HG02798 (cell line): ENCODE results near the gene GBGT1.
"Not testable (repeated sequence)": the region's sequence is repeated elsewhere in the genome, so short reads cannot be mapped to it uniquely, and the experiment has no call there.

Source experiments
- ATAC-seq: cut with Tn5 transposase; IDR thresholded peaks from one replicate; pipeline ENCODE4 v1.9.1; 2021; ENCODE audit warnings: mild to moderate bottlenecking; ENCODE audit not compliant: unreplicated experiment, poor library complexity

The GBGT1 gene

DNA sequence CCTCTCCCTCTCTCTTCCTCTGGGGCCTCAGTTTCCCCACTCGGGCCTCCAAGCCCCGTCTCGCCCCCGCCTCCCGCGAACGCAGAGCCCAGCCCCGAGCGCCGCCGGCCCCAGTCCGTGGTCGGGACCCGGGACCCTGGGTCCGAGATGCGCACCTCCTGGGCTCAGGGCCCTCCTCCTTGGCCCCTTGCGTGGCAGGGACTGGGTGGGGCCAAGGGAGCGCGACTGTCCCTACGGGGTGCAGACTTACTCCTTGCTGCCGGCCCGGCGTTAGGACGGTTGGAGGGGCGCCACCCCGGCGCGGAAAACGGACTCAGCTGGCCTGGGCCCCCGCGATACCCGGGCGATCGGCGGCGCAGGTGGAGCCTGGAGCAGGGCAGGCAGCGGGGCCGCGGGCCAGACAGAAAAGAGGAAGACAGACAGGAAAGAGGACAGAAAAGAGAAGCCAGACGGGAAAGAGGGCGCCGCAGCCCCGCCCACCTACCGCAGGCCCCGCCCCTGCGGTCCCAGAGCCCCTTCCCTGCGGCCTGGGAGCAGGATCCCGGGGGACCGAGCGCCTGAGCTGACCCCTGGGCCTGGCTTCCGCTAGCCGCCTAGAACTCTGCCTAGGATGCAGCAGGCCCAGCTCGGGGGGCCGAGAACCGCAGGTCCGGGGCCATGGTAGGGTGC lies at the start of gene GBGT1:
GBGT1 (minus strand) TSS at position 411 of the 669 bp plus-strand sequence. CDS start 1,502 bp downstream, outside the sequence.
- ATAC-seq, result no peak

DNA sequence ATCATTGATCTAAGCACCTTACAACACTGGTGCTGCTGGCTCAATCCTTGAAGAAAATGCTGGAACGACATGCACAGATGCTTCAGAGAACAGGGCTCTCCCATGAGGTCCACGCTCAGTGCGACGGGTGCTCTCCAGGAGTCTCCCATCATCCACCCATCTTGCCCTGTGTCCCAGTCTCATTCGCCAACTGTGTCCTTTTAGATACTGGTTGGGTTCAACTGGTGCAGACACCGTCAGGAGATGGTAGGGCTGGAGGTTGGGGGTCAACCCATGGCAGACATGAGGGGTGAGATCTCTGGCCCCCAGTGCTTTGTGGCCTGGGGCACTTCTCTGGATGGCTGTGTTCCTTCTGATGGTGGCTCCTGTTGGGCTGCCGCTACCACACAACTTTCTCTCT lies 46.9 kb upstream of the GBGT1 start:
- no peak for ATAC-seq

- ATAC-seq, result no peak
Observed at GRCh38 chr9:133210202-133210532, 46.5 kb upstream of the GBGT1 start.

DNA sequence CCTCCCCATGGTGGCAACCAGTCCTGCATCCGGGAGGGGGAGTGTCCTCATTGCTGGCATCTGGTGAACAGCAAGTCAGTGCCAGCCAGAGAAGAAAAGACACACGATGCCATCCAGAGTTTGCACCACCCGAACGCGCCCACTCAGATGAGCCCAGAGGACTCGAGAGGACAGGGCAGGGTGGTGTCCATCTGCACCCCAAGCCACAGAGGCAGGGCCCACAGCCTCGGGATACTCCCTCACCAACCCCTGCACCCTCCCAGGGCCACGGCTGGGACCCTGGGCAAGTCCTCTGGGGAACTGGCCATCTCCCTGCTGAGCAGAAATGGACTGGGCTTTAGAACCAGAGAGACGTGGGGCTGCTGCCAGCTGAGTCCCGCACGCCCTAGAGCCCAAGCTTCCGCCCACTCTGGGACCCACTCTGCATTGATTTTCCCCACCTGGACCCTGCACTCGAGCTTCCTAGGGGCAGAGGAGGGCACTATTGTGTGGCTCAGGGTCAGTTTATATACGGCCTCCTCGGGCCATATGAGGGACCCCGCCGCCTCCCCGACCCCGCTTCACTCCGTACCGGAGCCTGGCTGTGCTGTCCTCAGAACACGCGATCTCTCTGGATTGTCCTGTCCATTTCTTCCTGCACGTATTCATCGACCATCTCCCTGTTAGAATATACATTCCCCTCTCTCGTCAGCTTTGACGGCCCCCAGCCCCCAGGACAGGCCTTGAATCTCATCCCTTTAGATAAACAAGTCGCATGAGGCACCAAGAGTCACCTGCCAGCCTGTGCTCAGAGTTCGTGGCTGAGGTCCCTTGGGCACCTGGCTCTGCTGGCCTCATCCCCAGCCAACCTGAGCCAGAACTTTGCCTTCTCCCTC lies 45.9 kb upstream of the GBGT1 start:
- ATAC-seq, result not testable (repeated sequence)

DNA sequence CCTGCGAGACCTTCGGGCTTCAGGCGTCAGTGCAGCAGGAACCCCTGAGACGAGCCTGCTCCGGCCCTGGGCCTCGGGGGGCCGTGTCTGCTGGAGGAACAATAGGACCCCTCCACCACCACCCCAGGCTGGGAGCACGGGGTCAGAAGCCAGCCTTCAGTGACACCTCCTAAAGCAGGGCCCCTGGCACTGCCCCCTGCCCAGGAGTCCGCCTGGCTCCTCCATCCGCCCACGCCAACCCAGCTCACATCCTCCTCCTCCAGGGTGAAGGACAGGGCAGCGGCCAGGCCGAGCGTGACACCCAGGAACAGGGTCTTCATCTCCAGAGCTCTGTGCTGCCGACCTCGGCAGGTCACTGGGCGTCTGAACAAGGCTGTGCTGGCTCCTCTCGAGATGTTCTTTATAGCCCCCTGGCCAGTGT lies 45.2 kb upstream of the GBGT1 start, which contains the start of gene OBP2B:
OBP2B (minus strand) TSS at position 371 of the 421 bp plus-strand sequence; CDS start at position 320, 51 bp downstream.
- not testable (repeated sequence) for ATAC-seq

DNA sequence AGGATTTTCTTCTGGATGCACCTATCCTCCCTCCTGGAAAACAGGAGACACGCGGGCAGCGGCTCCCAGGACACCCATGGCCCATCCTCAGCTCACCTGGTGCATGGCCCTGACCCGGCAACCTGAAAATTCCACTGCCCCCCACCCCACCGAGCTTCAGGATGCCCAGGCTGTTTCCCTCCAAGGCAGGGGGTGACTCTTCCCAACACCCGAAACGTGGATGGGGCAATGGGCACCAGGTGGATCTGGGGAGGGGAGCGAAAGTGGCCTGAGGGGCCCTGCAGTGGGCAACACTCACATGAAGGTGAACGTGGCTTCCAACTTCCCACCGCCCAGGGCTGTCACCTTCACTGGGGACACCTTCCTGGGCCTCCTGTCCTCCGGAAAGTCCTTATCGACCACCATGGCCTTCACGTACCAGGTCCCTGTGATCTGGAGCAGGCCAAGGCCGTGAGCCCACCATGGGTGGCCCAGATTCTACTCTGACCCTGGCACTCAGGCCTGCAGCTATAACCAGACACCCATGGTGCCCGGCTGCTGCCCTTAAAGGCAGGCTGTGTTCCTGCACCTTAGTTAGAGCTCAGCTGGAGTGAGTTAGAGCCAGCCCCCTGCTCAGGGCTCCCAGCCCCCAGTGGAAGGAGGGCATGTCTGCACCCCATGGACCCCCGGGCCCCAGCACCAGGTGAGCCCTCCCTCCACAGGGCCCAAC lies 44.6 kb upstream of the GBGT1 start:
- ATAC-seq, result not testable (repeated sequence)

GRCh38 chr9:133207540-133208170 lies 43.9 kb upstream of the GBGT1 start:
- ATAC-seq, result no peak

- no peak for ATAC-seq
Observed at GRCh38 chr9:133207021-133207531, 43.4 kb upstream of the GBGT1 start.

DNA sequence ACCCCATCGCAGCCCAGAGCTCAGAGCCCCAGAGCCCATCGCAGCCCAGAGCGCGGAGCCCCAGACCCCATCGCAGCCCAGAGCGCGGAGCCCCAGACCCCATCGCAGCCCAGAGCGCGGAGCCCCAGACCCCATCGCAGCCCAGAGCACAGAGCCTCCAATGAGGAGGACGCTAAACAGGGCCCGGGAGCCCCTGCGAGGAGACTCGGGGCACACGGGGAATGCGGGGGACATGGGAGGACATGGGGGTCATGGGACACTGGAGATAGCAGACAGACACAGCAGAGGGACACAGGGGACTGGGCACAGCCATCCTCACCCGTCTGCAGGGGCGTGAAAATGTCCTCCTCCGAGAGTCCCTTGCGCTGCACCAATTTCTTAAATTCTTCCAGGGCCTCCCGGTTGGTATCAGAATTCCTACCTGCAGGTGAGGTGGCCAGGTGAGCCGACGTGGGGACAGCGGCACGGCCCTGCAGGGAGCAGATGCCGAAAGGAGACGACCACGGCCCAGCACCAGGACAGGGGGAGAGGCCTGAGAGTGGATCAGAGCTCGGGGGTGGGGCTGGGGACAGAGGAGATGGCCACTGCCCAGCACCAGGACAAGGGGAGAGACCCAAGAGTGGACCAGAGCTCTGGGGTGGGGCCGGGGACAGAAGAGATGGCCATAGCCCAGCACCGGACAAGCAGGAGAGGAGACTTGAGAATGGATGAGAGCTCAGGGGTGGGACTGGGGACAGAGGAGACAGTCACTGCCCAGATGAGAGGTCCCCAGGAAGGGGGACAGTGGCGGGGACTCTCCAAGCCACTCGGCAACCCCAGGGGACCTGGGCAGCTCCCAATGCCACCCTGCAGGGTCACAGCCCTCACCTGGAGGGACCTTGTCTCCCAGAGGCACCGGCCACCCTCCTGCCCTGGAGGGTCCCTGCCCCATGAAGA lies 42.5 kb upstream of the GBGT1 start:
- no peak for ATAC-seq

DNA sequence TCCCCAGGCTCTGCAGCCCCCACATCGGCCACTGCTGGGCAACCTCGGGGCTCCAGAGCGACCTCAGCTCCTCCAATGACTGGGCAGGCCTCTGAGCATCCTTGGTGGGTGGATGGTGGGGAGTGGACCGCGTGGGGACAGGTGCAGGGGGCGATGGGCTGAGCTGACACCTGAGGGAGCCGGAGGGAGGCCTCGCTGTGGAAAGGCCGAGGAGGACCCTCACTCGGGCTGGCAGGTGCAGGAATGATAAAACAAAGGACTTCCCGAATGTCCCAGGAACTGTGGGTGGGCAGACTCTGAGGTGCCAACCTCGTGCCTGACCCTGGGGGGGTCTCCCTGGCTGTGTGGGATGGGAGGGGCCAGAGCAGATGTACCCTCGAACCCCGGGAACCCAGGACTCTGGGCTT lies 41.8 kb upstream of the GBGT1 start:
- not testable (repeated sequence) for ATAC-seq

GRCh38 chr9:133204993-133205336 lies 41.3 kb upstream of the GBGT1 start:
- ATAC-seq, result no peak

- no peak for ATAC-seq
Observed at GRCh38 chr9:133204335-133204992, 40.8 kb upstream of the GBGT1 start.

DNA sequence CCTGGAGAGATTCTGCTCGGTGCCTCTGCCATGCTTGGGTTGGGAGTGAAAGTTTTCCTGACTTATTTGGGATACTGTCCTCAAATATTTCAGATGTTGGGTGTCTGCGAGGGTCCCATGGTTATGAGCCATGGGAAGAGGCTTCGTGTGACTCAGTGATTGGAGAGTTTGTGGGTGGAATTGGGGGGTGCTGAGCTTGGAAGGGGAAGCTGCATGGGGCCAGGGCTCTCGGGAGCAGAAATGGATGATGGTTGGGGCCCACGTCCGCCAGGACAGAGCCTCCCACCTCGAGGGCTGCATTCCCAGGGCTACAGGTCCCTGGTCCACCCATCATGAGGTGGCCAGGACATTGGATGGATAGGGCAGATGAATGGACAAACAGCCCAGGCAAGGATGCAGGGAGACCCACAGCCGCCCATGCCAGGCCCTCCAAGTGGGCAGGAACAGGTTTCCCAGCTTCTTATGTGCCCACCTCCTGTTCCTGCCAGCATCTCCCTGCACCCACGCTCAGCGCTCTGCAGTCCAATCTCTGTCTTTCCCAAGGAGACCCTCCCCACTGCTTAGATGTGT lies 39.9 kb upstream of the GBGT1 start:
- no peak for ATAC-seq

DNA sequence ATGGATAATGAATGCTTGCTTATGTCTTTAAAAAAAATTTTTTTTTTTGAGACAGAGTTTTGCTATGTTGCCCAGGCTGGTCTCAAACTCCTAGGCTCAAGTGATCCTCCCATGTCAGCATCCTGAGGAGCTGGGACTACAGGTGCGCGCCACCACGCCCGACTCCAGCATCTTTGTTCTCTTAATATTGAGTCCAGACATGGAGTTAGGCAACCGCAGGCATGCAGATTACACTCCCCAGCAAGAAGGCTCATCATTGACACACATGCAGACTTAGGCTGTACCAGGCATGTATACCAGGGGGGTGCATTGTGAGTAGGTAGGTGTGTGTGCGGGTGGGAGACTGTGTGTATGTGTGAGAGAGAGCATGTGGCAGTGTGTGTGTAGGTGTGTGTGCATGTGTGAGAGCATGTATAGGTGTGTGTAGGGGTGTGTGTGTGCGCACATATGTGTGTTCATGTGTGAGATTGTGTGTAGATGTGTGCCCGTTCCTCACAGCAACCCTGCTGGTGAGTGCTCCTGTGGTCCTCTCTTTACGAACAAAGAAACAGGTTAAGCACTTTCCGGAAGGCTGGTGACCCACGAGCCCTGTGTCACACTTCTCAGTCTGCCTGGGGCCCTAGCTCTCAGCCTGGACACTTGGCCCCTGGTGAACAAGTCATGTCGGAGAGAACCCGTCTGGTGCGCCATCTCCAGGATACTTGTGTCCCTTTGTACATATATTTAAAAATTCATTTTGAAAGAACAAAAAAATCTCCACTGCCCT lies 39.2 kb upstream of the GBGT1 start:
- ATAC-seq, result no peak

DNA sequence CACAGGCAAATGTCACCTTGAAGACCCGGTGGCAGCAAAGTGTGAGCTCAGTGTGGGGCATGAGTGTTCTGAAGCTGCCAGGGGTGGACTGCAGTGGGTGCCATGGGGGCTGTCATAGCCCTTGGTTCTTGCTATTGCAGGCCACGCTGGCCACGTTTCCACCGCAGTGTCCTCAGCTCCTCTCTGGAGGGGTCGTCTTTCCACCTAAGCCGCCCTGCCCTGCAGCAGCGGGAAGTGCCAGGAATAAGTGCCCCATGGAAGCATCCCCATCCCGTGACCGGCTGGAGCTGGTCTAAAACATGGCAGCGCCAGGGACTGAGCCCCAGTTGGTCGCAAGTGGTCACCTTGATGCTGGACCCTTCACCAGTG lies 38.4 kb upstream of the GBGT1 start:
- ATAC-seq, result no peak

- no peak for ATAC-seq
Observed at GRCh38 chr9:133201424-133202144, 37.9 kb upstream of the GBGT1 start.

GRCh38 chr9:133200631-133201030 lies 36.9 kb upstream of the GBGT1 start:
- no peak for ATAC-seq
